Activated CD4-positive, alpha-beta T cell treated with anti-CD3 and anti-CD28 coated beads, Interleukin-10, Interleukin-2, amounts not matched to agents 100 ng/mL and 50 ng/mL, durations not matched to agents 16 hours and 8 hours (primary cell): ENCODE data around the gene HOXC5.

Source experiments
- DNase-seq: peaks from one replicate; pipeline ENCODE4 v3.0.0-alpha.2; 2020

Gene HOXC5

DNA sequence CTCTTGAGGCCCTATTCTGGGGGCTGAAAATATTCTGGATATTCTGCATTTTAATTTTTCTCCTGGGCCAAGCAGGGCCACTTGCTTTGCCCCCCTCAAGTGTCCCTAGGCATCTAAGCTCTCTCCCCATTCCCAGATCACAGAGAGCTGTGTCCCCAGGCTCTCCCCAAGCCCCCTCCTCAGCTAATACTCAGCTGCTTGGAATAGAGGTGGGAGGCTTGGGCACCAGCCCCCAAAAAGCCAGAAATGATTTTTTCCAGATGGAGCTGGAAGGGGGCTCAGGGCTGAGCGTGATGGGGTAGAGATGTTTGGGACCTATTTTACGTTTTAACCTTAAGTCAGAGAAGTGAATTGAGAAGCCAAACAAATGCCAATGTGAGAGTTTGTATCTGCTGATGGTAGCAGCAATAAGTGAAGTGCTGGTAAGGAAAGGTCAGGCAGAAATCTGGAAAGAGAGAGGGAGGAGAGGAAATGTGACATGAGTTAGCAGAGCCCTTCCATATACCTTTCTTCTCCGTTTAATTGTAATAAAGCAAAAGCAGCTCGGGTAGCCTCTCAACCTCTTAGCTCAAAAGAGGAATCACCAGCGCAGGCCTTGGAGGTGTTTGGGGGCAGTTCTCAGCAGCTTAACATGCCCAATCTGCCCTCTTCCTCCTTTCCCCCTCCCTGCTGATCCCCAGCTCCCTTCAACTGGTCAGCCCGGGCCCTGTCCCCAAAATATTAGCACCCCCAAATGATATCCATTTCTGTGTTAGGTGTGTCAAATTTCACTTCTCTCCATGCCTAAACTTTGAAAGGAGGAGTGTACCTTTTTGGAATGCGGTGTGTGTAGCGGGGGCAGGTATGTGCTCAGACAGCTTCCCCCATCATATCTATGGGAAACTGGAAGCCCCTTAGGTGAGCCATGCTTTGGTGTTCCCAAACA lies 9.6 kb upstream of the HOXC5 start:
- no peak for DNase-seq

DNA sequence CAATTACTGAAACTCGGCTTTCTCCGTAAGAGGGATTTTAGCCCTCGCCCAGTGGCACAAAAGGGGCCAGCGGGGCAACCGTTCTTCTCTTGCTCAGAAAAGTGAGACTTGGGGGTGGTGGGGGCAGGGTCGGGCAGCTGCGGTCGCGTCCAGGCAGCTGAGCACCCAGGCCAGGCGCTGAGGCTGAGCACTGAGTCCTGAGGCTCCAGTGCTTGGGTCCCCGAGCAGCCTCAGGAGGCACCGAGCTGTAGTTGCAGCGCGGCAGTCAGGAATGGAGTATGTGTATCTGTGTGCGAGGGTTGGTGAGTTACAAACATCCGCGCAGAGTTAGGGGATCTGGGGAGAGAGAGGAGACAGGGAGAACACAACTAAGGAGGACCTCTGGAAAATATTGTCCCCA lies 8.7 kb upstream of the HOXC5 start:
- DNase-seq = no peak

DNA sequence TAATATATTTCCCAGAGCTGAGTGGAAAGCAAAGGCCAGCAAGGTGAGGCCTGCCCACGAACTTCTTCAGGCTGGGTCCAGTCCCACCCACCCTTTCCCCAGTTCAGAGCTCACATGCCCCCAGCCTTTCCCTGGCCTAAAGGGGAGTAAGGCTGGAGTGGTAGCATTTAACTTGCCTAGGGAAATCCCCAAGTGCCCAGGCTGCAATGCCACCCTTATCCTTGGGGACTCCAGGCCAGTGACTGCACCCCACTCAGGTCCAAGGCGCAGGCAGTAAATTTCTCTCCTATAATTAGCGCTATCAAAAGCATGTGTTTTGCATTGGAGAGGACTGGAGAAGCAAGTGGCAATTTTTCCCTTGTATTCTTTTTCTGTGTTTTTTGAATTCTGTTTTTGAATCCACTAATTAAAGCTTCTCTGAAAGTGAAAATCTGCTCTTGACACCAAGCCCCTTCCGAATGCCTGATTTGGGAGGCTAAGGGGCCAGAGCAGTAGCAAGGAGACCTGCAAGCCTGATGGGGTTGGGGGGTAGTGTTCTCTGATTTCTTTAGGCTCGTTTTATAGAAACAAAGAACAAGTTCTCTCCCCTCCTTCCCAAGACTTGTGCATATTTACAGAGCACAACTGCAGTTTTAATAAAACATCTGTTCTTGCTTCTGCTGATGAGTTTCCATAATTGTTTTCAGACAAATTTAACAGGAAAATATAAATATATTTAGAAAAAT lies 8.1 kb upstream of the HOXC5 start:
- DNase-seq = no peak

DNA sequence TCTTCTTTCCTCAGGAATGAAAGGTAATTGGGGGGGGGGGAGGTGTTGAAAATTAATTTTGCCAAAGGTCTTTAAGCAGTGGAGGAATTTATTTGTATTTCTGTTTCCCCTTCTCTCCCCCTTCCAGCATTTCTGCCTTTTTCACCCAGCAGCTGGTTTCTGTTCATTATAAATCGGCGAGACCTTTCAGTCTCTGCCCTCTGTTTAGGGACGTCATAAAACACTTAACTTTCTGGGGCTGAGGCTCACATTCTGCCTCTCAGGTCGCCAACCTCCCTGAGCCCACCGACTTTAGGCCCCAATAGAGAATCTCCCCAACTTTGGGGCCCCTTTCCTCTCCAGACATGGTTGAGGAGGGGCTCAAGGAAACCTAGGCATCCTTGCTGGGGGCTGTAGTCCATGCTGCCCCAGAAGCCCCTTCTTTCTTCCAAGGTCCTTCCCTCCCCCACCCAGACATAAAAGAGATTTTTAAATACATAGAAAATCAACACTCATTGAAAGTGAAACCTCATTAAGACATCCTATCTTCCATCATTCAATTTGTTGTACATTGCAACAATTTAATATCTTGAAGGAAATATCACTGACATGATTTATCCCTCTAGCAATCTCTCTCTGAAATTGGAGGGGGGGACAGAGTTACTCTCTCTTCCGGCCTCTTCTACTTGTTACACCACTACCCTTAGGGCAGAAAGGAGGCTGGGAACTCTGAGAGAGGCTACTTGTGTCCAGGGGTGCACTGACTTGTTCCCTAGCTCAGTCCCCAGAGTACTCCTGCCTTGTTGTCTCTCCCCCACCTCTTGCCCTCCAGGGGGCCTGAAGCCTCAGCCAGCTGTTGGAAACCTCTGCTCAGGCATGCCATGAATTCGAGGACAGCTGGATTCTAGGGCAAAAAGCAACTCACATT lies 7.1 kb upstream of the HOXC5 start:
- DNase-seq = no peak

DNA sequence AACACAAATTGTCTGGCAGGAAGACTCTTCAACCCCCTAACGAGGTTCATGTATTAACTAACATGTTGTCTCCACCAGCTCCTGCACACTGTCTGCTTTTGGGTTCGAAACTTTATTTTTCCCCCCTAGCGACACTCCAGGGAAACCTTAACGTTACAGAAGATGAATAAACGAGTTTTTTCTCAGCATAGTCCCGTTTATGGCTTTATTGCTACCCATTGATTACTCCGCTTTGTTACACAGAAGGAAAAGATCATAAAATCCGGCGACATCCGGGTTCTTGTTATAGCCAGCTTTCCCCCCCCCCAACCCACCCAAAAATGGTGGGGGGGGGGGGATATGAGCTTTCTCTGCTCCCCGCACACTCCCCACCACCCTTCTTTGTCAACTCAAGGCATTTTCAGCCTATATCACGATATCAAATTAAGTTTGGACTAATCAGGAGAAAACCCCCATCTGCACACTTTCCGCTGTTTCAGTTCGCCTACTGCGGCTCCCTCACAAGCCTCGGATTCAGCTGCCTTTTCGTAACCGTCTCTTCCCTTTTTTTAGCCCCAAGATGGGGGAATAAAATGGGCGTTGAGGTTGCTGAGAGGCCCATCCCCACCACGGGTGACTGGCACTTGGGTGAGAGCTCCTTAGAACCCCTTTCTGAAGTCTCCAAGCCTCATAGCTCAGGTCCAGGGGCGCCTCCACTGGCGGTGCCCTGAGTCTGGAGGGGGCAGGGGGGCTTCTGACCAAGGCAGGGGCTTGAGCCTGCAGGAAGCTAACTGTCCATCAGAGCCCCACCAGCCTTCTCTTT lies 6.0 kb upstream of the HOXC5 start:
- no peak for DNase-seq

DNA sequence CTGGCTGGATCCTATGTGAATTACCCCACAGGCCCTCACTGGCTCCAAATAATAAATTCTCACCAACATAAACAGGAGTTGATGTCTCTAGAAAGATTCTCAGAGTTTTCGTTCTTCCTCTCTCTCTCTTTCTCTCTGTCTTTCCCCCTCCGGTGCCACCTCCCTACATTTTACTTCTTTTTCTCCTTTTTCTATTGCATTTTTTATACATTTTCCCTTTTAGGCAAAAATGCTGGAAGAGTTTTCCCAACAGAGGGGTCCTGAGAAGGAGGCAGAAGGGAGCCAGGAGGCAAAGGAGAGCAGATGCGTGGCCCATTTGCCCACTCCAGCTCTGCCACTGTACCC lies 5.4 kb upstream of the HOXC5 start:
- no peak for DNase-seq

DNA sequence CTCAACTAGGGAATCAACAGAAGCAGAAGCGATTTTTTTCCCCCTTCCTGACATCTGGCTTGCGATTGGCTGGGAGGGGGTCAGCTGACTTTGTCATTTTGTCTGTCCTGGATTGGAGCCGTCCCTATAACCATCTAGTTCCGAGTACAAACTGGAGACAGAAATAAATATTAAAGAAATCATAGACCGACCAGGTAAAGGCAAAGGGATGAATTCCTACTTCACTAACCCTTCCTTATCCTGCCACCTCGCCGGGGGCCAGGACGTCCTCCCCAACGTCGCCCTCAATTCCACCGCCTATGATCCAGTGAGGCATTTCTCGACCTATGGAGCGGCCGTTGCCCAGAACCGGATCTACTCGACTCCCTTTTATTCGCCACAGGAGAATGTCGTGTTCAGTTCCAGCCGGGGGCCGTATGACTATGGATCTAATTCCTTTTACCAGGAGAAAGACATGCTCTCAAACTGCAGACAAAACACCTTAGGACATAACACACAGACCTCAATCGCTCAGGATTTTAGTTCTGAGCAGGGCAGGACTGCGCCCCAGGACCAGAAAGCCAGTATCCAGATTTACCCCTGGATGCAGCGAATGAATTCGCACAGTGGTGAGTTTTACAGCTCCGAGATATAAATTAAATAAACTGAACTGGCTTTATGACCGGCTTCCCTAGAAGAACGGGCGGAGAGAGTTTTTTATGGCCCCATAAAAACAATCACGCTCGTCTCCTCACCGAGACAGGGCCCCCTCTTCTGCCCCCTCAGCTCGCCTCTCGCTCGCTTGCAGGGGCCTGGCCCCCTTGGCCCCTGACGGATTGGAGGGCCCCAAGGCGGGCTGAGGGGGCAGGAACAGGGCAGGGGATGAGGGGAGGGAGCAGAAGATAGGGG lies 4.3 kb upstream of the HOXC5 start, which contains the start of gene HOXC6:
Gene HOXC6, plus strand, starts transcription at position 127 of the 888 bp plus-strand sequence. Its CDS starts 82 bp downstream, at position 209.
- DNase-seq = no peak

DNA sequence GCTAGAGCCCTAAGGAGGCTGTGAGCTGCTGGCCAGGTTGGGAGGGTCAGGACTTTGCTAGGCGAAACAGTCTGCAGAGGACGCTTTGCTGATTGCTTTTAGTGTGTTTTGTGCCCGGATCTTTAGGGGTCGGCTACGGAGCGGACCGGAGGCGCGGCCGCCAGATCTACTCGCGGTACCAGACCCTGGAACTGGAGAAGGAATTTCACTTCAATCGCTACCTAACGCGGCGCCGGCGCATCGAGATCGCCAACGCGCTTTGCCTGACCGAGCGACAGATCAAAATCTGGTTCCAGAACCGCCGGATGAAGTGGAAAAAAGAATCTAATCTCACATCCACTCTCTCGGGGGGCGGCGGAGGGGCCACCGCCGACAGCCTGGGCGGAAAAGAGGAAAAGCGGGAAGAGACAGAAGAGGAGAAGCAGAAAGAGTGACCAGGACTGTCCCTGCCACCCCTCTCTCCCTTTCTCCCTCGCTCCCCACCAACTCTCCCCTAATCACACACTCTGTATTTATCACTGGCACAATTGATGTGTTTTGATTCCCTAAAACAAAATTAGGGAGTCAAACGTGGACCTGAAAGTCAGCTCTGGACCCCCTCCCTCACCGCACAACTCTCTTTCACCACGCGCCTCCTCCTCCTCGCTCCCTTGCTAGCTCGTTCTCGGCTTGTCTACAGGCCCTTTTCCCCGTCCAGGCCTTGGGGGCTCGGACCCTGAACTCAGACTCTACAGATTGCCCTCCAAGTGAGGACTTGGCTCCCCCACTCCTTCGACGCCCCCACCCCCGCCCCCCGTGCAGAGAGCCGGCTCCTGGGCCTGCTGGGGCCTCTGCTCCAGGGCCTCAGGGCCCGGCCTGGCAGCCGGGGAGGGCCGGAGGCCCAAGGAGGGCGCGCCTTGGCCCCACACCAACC lies 3.1 kb upstream of the HOXC5 start:
- no peak for DNase-seq

DNA sequence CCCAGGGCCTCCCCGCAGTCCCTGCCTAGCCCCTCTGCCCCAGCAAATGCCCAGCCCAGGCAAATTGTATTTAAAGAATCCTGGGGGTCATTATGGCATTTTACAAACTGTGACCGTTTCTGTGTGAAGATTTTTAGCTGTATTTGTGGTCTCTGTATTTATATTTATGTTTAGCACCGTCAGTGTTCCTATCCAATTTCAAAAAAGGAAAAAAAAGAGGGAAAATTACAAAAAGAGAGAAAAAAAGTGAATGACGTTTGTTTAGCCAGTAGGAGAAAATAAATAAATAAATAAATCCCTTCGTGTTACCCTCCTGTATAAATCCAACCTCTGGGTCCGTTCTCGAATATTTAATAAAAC lies 2.4 kb upstream of the HOXC5 start:
- DNase-seq = no peak

DNA sequence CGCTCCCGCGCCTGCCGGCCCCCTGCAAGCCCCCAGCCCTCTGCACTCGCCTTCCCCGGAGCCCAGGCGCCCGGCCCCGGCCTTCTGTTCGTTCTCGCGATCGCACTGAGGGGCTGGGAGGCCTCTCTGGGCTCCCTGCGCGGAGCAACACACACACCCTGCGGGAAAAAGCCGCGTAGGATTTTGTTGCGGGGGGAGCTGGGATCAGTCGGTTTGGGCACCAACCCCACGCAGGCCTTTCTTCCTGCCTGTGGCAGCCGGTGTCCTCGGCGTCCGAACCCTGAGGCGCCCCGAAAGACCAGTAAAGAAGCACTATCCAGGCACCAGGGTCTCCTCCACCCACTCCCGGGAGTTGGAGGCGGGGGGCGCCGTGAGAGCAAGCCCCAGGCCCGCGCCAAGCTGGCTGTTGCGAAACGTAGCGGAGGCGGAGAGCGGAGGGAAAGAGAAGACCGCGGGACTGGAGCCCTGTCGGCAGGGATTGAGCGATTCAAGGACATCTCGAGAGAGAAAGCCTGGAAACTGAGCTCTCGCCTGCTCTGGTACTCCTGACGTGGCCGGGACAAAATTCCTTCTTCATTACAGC lies 1.9 kb upstream of the HOXC5 start:
- DNase-seq = no peak

DNA sequence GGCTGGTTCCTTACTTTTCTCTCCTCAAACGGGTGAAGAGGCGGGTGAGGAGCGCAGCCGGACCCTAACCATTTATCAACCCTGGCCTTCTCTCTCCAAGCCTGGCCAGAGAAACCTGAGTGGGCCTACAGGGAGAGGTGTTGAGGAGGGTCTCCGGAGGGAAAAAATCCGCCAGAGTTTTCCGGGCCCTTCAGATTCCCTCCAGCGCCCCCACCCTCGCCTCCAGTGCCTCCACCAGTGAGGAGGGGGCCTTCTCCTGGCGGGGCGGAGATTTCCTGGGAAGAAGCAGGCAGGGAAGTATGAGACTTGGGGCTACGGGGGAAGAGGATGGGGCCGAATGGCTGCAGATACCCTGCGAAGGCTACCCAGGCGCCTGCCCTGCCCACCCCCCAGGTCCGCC lies 1.4 kb upstream of the HOXC5 start:
- no peak for DNase-seq

DNA sequence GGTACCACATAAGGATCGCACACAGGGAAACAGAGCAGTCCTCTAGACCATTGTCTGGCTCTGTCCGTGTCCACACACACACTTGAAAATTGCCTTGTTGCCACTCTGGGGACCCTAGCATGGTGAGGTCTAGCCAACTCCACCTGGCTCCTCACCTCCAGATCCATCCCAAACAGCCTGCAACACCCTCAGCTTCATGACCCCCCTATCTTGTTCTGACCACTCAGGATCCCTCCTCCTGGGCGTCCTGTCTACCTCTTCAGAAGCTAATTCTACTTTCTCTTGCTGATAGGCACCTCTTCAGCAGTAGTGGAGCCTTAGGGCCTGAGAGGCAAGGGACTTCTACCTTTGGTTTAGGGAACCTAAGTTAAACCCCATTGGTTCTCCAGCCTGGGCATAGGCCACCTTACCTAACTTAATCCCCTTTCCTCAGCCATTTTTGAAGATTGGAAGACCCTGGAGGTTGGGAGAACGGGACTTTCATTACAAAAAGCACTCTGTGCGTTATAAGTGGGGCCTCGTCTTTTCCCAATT lies 697 bp upstream of the HOXC5 start:
- no peak for DNase-seq

DNA sequence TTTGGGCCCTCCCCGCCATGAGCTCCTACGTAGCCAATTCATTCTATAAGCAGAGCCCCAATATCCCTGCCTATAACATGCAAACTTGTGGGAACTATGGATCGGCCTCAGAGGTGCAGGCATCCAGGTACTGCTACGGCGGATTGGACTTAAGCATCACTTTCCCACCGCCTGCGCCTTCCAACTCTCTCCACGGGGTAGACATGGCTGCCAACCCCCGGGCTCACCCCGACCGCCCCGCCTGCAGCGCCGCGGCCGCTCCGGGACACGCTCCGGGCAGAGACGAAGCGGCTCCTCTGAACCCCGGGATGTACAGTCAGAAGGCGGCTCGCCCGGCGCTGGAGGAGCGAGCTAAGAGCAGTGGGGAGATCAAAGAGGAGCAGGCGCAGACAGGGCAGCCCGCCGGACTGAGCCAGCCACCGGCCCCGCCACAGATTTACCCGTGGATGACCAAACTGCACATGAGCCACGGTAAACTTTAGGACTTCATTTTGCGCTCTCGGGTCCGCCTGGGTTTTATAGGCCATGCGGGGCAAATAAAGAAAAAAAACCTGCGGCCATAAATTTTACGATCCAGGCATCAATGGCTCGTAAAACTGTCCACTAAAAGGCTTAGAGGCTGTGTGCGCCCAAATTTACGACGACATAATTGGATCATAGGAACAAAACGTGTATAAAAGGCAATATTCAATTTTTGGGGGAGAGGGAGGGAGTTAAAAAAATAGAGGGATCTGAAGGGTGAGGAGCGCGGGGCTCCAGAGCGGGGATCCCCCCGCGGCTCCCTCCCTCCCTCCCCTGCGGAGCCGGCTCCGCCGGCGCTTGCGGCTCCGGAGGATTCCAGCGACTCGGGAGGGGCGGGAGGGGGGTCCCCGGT lies 493 bp downstream of the HOXC5 start:
- DNase-seq = no peak

DNA sequence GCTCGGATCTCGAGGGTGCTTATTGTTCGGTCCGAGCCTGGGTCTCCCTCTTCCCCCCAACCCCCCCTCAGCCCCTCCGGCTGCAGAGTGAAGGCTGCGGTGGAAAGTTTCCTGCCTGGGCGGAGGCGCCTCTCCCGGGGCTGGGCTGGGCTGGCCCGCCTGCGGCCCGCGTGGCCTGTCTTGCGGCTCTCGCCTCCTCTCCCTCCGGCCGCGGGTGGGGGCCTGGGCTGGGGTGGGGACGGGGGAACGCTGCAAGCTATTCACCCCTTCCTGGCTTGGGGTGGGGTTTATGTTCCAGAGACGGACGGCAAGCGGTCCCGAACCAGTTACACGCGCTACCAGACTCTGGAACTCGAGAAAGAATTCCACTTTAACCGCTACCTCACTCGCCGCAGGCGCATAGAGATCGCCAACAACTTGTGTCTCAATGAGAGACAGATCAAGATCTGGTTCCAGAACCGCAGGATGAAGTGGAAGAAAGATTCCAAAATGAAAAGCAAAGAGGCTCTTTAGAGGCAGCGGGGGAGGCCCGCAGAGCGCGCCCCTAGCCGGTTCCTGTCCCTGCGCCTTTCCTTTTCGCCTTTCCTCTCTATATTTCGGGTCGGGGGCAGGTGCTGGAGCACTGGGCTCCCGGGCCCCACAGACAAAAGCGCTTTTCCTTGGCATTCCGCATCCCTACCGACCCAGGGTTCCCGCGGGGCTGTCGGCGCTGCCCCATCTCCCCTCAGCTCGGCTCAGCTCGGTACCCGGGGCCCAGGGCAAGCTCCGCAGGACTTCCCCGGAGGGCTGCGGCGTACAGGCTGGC lies 1.3 kb downstream of the HOXC5 start:
- DNase-seq = no peak

DNA sequence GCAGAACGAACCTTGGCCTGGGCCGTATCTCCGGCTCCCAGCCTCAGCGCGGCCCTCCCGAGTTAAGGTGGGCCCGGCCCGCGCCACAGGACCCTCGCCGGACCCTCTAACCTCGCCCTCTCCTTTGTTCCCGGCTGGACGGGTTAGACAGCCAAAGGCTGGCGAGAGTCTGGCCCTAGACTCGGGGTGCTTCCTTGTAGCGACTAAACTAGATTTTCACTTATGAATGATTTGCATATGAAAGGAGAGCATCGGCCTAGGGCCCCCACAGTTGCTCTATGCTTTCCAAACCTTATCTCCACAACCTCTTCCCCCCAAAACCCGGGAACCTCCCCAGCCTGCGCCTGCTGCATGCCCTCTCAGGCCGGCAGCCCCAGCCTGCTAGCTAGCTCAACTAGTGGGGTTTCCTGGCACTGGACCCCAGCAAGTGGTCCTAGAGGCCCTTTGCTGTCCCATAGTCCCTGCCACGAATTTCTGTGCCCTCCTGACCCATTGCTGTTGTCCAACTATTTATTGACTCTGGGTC lies 2.0 kb downstream of the HOXC5 start:
- no peak for DNase-seq

DNA sequence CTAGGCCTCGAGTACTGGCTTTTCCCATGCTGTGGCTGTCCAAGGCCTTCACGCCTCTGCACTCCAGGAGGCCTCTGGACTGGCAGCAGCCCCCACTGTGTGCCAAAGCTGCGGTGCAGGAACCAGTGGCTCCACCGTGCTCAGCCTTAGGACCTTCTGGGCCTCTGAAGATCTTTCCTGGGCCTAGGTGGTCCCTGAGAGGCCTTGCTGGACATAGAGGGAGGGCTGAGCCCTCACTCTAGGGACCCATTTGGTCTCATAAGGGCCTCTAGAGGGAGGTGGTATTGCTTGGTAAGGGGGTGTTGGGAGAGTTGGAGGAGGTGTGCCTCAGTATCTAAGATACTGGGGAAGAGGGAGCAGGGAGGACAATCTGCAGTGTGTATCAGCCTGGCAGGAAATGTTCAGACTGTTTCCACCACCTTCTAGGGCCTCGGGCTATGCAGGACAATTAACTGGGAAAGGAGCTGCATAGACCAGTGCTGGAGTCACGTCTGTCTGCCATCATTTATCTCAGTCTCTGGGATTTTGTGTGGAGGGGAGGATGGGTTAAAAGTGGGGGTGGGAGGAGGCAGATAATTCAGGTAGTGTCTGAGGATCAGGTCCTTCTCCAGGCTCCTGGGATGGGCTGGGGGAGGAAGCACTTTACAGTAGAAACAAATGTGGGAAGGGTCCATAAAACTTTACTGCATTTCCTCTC lies 2.9 kb downstream of the HOXC5 start:
- no peak for DNase-seq
